H1 (cell line): ENCODE measurements around the gene NIM1K. TPM values are rescaled to one million over a fixed set of nuclear protein-coding genes. Genes with fewer than 3 reads are reported as not detected.

ENCODE experiments used
- CTCF ChIA-PET: fragments of 300-600 bp; sonication (Branson Sonifier 250); formaldehyde crosslinking; loops from one replicate; lab custom pipeline; 2021; ENCODE audit not compliant: partially characterized antibody; lab: Charles Lee
- POLR2A ChIA-PET: fragments of 300-600 bp; sonication (Branson Sonifier 250); formaldehyde crosslinking; loops from one replicate; lab custom pipeline; 2021; ENCODE audit warnings: inconsistent platforms; ENCODE audit not compliant: partially characterized antibody; lab: Charles Lee
- DNase-seq, 2 experiments: peaks; one replicate each; pipeline versions ENCODE4 v3.0.0 to v3.0.0-alpha.2; 2010 to 2022; ENCODE audit warnings: low spot score in 2 of 2, low read depth in 1 of 2, mixed read lengths in 1 of 2
- FAIRE-seq: peaks from 2 replicates; lab custom pipeline; 2011; peaks lifted over from hg19 to GRCh38; lab: Jason Lieb, UNC
- H2AFZ ChIP-seq: 2 replicates; pipeline ENCODE4 v1.8.1; 2012; ENCODE audit warnings: low read length, inconsistent platforms
- H2AK5ac ChIP-seq: 2 replicates; pipeline ENCODE4 v1.6.1; 2013; ENCODE audit warnings: low read depth, low read length
- H2BK120ac ChIP-seq: replicated peaks from 2 replicates; pipeline ENCODE3; 2013; ENCODE audit warnings: low read depth, low read length, inconsistent platforms
- H2BK12ac ChIP-seq: 2 replicates; pipeline ENCODE4 v1.6.1; 2013; ENCODE audit warnings: low read depth, low read length
- H2BK15ac ChIP-seq: 2 replicates; pipeline ENCODE4 v1.6.1; 2013; ENCODE audit warnings: low read length
- H2BK20ac ChIP-seq: 2 replicates; pipeline ENCODE4 v1.6.1; 2013; ENCODE audit warnings: low read length
- H2BK5ac ChIP-seq: 2 replicates; pipeline ENCODE4 v1.6.1; 2013; ENCODE audit warnings: low read depth, low read length
- H3K14ac ChIP-seq: 2 replicates; pipeline ENCODE4 v1.6.1; 2013; ENCODE audit warnings: inconsistent platforms; ENCODE audit not compliant: insufficient read length
- H3K18ac ChIP-seq: 2 replicates; pipeline ENCODE4 v1.6.1; 2013; ENCODE audit warnings: low read length; ENCODE audit errors: extremely low read depth
- H3K23ac ChIP-seq: 2 replicates; pipeline ENCODE4 v1.6.1; 2013; ENCODE audit warnings: inconsistent platforms; ENCODE audit not compliant: insufficient read length
- H3K23me2 ChIP-seq: 2 replicates; pipeline ENCODE4 v1.6.1; 2013; ENCODE audit warnings: low read depth, low read length
- H3K27ac ChIP-seq: 2 replicates; pipeline ENCODE4 v1.6.1; 2011; ENCODE audit warnings: low read depth, low read length, inconsistent platforms
- H3K27me3 ChIP-seq, 4 experiments: replicated peaks in 1 of 4; 1 replicate in 1 of 4; 2 replicates in 3 of 4; pipeline versions ENCODE4 v1.6.1 to v1.8.1; 2011 to 2013; ENCODE audit warnings: low read length in 3 of 4, mild to moderate bottlenecking in 3 of 4, inconsistent platforms in 2 of 4, mixed read lengths in 2 of 4, moderate library complexity in 1 of 4; ENCODE audit not compliant: control insufficient read depth in 3 of 4, insufficient read depth in 3 of 4; ENCODE audit errors: extremely low read depth in 1 of 4
- H3K36me3 ChIP-seq, 4 experiments: 2 replicates each; pipeline versions ENCODE4 v1.6.1 to v1.8.1; 2011 to 2013; ENCODE audit warnings: mild to moderate bottlenecking in 4 of 4, low read length in 3 of 4, moderate library complexity in 2 of 4, control low read depth in 1 of 4, inconsistent platforms in 1 of 4; ENCODE audit not compliant: insufficient read depth in 4 of 4, control insufficient read depth in 2 of 4
- H3K4ac ChIP-seq: replicated peaks from 2 replicates; pipeline ENCODE3; 2013; ENCODE audit warnings: low read length, low read depth, mixed read lengths, inconsistent platforms; ENCODE audit not compliant: insufficient read length
- H3K4me1 ChIP-seq, 4 experiments: replicated peaks in 1 of 4; 1 replicate in 1 of 4; 2 replicates in 3 of 4; pipeline versions ENCODE4 v1.6.1 to v1.8.1; 2011 to 2013; ENCODE audit warnings: low read length in 3 of 4, inconsistent platforms in 2 of 4, mixed read lengths in 1 of 4; ENCODE audit not compliant: insufficient read depth in 4 of 4, control insufficient read depth in 3 of 4
- H3K4me2 ChIP-seq, 2 experiments: 2 replicates each; pipeline versions ENCODE4 v1.6.1 to v1.8.1; 2011 to 2013; ENCODE audit warnings: low read depth in 2 of 2, low read length in 2 of 2, control low read depth in 1 of 2, inconsistent platforms in 1 of 2, mild to moderate bottlenecking in 1 of 2; ENCODE audit not compliant: insufficient read depth in 1 of 2
- H3K4me3 ChIP-seq, 4 experiments: fragments of 200-600, 300-600 bp in 1 of 4; sonication (generic), shearing (Covaris generic), sonication (Bioruptor Twin) in 1 of 4; 2 replicates each; pipeline versions ENCODE4 v1.5.1 to v1.8.1; 2011 to 2016; ENCODE audit warnings: low read length in 4 of 4, low read depth in 3 of 4, control low read depth in 2 of 4, inconsistent platforms in 2 of 4, mild to moderate bottlenecking in 2 of 4, mixed read lengths in 1 of 4, moderate library complexity in 1 of 4; ENCODE audit not compliant: insufficient read depth in 2 of 4; ENCODE audit errors: extremely low read depth in 1 of 4
- H3K56ac ChIP-seq: replicated peaks from 2 replicates; pipeline ENCODE3; 2013; ENCODE audit warnings: low read depth, mild to moderate bottlenecking, mixed read lengths, low read length, inconsistent platforms; ENCODE audit not compliant: insufficient read length
- H3K79me1 ChIP-seq: 2 replicates; pipeline ENCODE4 v1.6.1; 2013; ENCODE audit warnings: low read depth, low read length, control low read depth
- H3K79me2 ChIP-seq, 2 experiments: 2 replicates each; pipeline versions ENCODE4 v1.6.1 to v1.8.1; 2012 to 2013; ENCODE audit warnings: low read length in 2 of 2, mild to moderate bottlenecking in 2 of 2, inconsistent platforms in 1 of 2; ENCODE audit not compliant: insufficient read depth in 2 of 2, control insufficient read depth in 1 of 2
- H3K9ac ChIP-seq, 4 experiments: replicated peaks in 1 of 4; 1 replicate in 1 of 4; 2 replicates in 3 of 4; pipeline versions ENCODE4 v1.6.1 to v1.8.1; 2011 to 2013; ENCODE audit warnings: low read depth in 3 of 4, low read length in 3 of 4, control low read depth in 2 of 4, mild to moderate bottlenecking in 2 of 4, moderate library complexity in 2 of 4, inconsistent platforms in 1 of 4; ENCODE audit errors: extremely low read depth in 1 of 4
- H3K9me3 ChIP-seq, 2 experiments: 2 replicates each; pipeline versions ENCODE4 v1.6.1 to v1.8.1; 2012 to 2013; ENCODE audit warnings: mild to moderate bottlenecking in 2 of 2, moderate library complexity in 2 of 2, control low read depth in 1 of 2, inconsistent platforms in 1 of 2, low read depth in 1 of 2, low read length in 1 of 2, mixed read lengths in 1 of 2; ENCODE audit not compliant: insufficient read depth in 2 of 2
- H4K20me1 ChIP-seq, 2 experiments: replicated peaks in 1 of 2; 2 replicates each; pipeline versions ENCODE3 to v1.8.1; 2011 to 2013; ENCODE audit warnings: inconsistent platforms in 2 of 2, low read length in 2 of 2, mild to moderate bottlenecking in 1 of 2; ENCODE audit not compliant: insufficient read depth in 2 of 2, control insufficient read depth in 1 of 2
- H4K5ac ChIP-seq: 2 replicates; pipeline ENCODE4 v1.6.1; 2013; ENCODE audit warnings: low read length, low read depth, mixed read lengths, inconsistent platforms; ENCODE audit not compliant: insufficient read length
- H4K8ac ChIP-seq: 2 replicates; pipeline ENCODE4 v1.8.0; 2013; ENCODE audit warnings: mild to moderate bottlenecking, moderate library complexity, low read length, inconsistent platforms; ENCODE audit not compliant: insufficient read depth; ENCODE audit errors: extremely low read depth
- H4K91ac ChIP-seq: replicated peaks from 2 replicates; pipeline ENCODE3; 2013; ENCODE audit warnings: low read length, mixed read lengths, inconsistent platforms; ENCODE audit not compliant: insufficient read length
- BACH1 ChIP-seq: IDR thresholded peaks from 2 replicates; pipeline ENCODE4 v1.6.1; 2012; ENCODE audit warnings: low read length, improper control_type of control experiment
- GABPA ChIP-seq: IDR thresholded peaks from 2 replicates; pipeline ENCODE4 v1.6.1; 2011; ENCODE audit warnings: mild to moderate bottlenecking, low read length, moderate library complexity, borderline replicate concordance; ENCODE audit not compliant: insufficient read depth
- JUND ChIP-seq: IDR thresholded peaks from 2 replicates; pipeline ENCODE4 v1.6.1; 2011; ENCODE audit warnings: mild to moderate bottlenecking, improper control_type of control experiment, low read length
- MAX ChIP-seq: IDR thresholded peaks from 2 replicates; pipeline ENCODE4 v1.6.1; 2012; ENCODE audit warnings: inconsistent platforms
- POLR2AphosphoS5 ChIP-seq: IDR thresholded peaks from 2 replicates; pipeline ENCODE4 v1.6.1; 2011; ENCODE audit warnings: low read depth, low read length
- SAP30 ChIP-seq: fragments of 300-600 bp; sonication (generic); IDR thresholded peaks from 2 replicates; pipeline ENCODE4 v1.7.1; 2012; ENCODE audit warnings: low read length, moderate library complexity, mild to moderate bottlenecking, inconsistent platforms; ENCODE audit not compliant: insufficient read depth, insufficient replicate concordance
- WGBS, 2 experiments: shearing (Covaris generic) in 1 of 2; methylation state at CpG; one replicate each; pipeline versions ENCODE4 v1.1.6 to v1.1.7; 2013 to 2015; ENCODE audit warnings: low lambda C conversion rate in 2 of 2, mixed read lengths in 2 of 2, inconsistent platforms in 1 of 2, low coverage in 1 of 2, missing lambda C conversion rate in 1 of 2; ENCODE audit not compliant: insufficient replicate concordance in 2 of 2, insufficient coverage in 1 of 2, insufficient read length in 1 of 2; ENCODE audit errors: extremely low coverage in 1 of 2, missing lambda C conversion rate in 1 of 2; 5-methylcytosine and 5-hydroxymethylcytosine counted together
- polyA plus RNA-seq, 7 experiments: library from polyadenylated mRNA; depleted of rRNA in 3 of 7; stranded (reverse) in 5 of 7; unstranded in 2 of 7; fragments of >200 nt in 5 of 7; fragments of 200-250 nt in 2 of 7; gene quantifications; 1 replicate in 5 of 7; 2 replicates in 1 of 7; 4 replicates in 1 of 7; pipeline versions ENCODE4 v1.2.1 to v1.2.3, GENCODE V29; 2011 to 2013; ENCODE audit warnings: missing spikeins in 2 of 7, mixed read lengths in 2 of 7
- total RNA-seq: library from RNA; stranded (reverse); fragmentation: NEBNext Ultra II Directional; extraction: Animal tissue kit (Norgen Biotek cat#: 25700); gene quantifications from 2 replicates; pipeline ENCODE4 v1.2.1, GENCODE V29; 2021

The NIM1K gene
- total and polyA plus RNA-seq, 2 of the 8 experiments (the other 6 are each of a cell fraction or from before 2014, with no cell fraction given), result not detected

- Histone ChIP-seq H4K5ac (no peak overlapping the region), H3K18ac (no peak overlapping the region), H3K4me3 (no peak overlapping the region), H4K8ac (no peak overlapping the region), H3K79me1 (no peaks in the 10 kb centered on the region), H3K9ac (no peak overlapping the region), H2BK5ac (no peak overlapping the region), H3K4me2 (no peak overlapping the region), H3K4ac (no peak overlapping the region), H2BK15ac (no peak overlapping the region), H3K23ac (no peak overlapping the region), H2AFZ (no peak overlapping the region), H4K91ac (no peak overlapping the region), H4K20me1 (peaks cover 0 to 2% of the 10 kb centered on the region in 2 experiments), H3K9me3 (no peaks in the 10 kb centered on the region), H3K27ac (no peak overlapping the region), H2BK120ac (no peak overlapping the region), H2BK20ac (no peak overlapping the region), H3K23me2 (no peaks in the 10 kb centered on the region), H2BK12ac (no peak overlapping the region), H2AK5ac (no peak overlapping the region), H3K56ac (no peak overlapping the region), H3K4me1 (no peaks in the 10 kb centered on the region), H3K36me3 (peaks cover 3 to 52% (median 26%) of the 10 kb centered on the region in 4 experiments), H3K27me3 (no peaks in the 10 kb centered on the region), H3K79me2 (no peaks in the 10 kb centered on the region), H3K14ac (no peak overlapping the region)
- no peak for DNase-seq
- ChIA-PET CTCF (no interaction called here), POLR2A (interaction anchor here (0.7 kb wide), 1 partner anchor 10 kb away, joined by 3 read pairs; no protein-coding TSS in a partner anchor)
- no peak for FAIRE-seq
- 89% methylated on average over 4 of the region's 4 CpGs; no CpG with 5 or more reads in 1 of the 2 experiments for WGBS, 2 experiments
- no peak for TF ChIP-seq POLR2AphosphoS5
- no peak for TF ChIP-seq BACH1
- no peak for TF ChIP-seq SAP30
- TF ChIP-seq MAX, result no peak
- no peak for TF ChIP-seq GABPA
- TF ChIP-seq JUND, result no peak
Observed at GRCh38 chr5:43287493-43287892, 95.5 kb downstream of the NIM1K start.
